GM19468 (cell line): Measurements from ENCODE around the gene CDH11.

Experiments used
- ATAC-seq: cut with Tn5 transposase; IDR thresholded peaks from one replicate; pipeline ENCODE4 v1.9.1; 2021; ENCODE audit warnings: mild to moderate bottlenecking, moderate library complexity, moderate number of reproducible peaks; ENCODE audit not compliant: unreplicated experiment; ENCODE audit errors: extremely low read depth

CDH11 gene

GRCh38 chr16:65117811-65118448 lies 3.9 kb downstream of the CDH11 start:
- ATAC-seq, result no peak

GRCh38 chr16:65116818-65117430 lies 4.9 kb downstream of the CDH11 start:
- ATAC-seq, result no peak

GRCh38 chr16:65116216-65116615 lies 5.6 kb downstream of the CDH11 start:
- ATAC-seq, result no peak

- ATAC-seq, result no peak
Observed at GRCh38 chr16:65114527-65114926, 7.3 kb downstream of the CDH11 start.

- ATAC-seq, result no peak
Observed at GRCh38 chr16:65113441-65113840, 8.4 kb downstream of the CDH11 start.

GRCh38 chr16:65111306-65111705 lies 10.6 kb downstream of the CDH11 start:
- no peak for ATAC-seq

- ATAC-seq, result no peak
Observed at GRCh38 chr16:65106757-65107156, 15.1 kb downstream of the CDH11 start.

GRCh38 chr16:65105171-65105570 lies 16.7 kb downstream of the CDH11 start:
- no peak for ATAC-seq

- no peak for ATAC-seq
Observed at GRCh38 chr16:65104471-65104870, 17.4 kb downstream of the CDH11 start.

GRCh38 chr16:65102326-65102725 lies 19.5 kb downstream of the CDH11 start:
- no peak for ATAC-seq

- no peak for ATAC-seq
Observed at GRCh38 chr16:65101009-65101408, 20.9 kb downstream of the CDH11 start.

- no peak for ATAC-seq
Observed at GRCh38 chr16:65099607-65100006, 22.3 kb downstream of the CDH11 start.

GRCh38 chr16:65098916-65099315 lies 22.9 kb downstream of the CDH11 start:
- ATAC-seq, result no peak

- ATAC-seq, result no peak
Observed at GRCh38 chr16:65097296-65097695, 24.6 kb downstream of the CDH11 start.

- ATAC-seq, result no peak
Observed at GRCh38 chr16:65095906-65096305, 26.0 kb downstream of the CDH11 start.

- ATAC-seq, result no peak
Observed at GRCh38 chr16:65095090-65095728, 26.7 kb downstream of the CDH11 start.

- ATAC-seq, result no peak
Observed at GRCh38 chr16:65094009-65094408, 27.9 kb downstream of the CDH11 start.

- no peak for ATAC-seq
Observed at GRCh38 chr16:65083164-65083857, 38.6 kb downstream of the CDH11 start.

GRCh38 chr16:65079549-65079948 lies 42.3 kb downstream of the CDH11 start:
- no peak for ATAC-seq

GRCh38 chr16:65077181-65077580 lies 44.7 kb downstream of the CDH11 start:
- no peak for ATAC-seq

- ATAC-seq, result no peak
Observed at GRCh38 chr16:65075877-65076276, 46.0 kb downstream of the CDH11 start.
